B cell (primary cell): ENCODE data around the gene OSTF1. TPM values are rescaled to one million over a fixed set of nuclear protein-coding genes. Genes with fewer than 3 reads are reported as not detected.

Experiments
- ATAC-seq: fragments of 200-7000 bp; cut with Tn5 transposase; one replicate; pipeline ENCODE4 v1.10.0; 2021; ENCODE audit warnings: low read depth, mild to moderate bottlenecking, moderate number of reproducible peaks, moderate library complexity
- CTCF ChIA-PET: fragments of 350-600 bp; sonication (Branson Sonifier 250); formaldehyde crosslinking; loops from one replicate; lab custom pipeline; 2021; ENCODE audit warnings: antibody characterized with exemption, inconsistent platforms; lab: Charles Lee
- POLR2A ChIA-PET: fragments of 350-600 bp; sonication (Branson Sonifier 250); formaldehyde crosslinking; loops from one replicate; lab custom pipeline; 2021; ENCODE audit warnings: antibody characterized with exemption; lab: Charles Lee
- DNase-seq: peaks from one replicate; pipeline ENCODE4 v3.0.0; 2013
- H2AFZ ChIP-seq: 2 replicates; pipeline ENCODE4 v1.6.1; 2012; ENCODE audit warnings: mild to moderate bottlenecking, low read depth, low read length; ENCODE audit not compliant: insufficient read depth, poor library complexity, severe bottlenecking
- H3K27ac ChIP-seq, 2 donors: 1 replicate in 1 of 2; 2 replicates in 1 of 2; pipeline ENCODE4 v1.5.1; 2012 to 2013; ENCODE audit warnings: low read length in 2 of 2, mild to moderate bottlenecking in 2 of 2, moderate library complexity in 1 of 2
- H3K27me3 ChIP-seq, 4 experiments: fragments of 200-600 bp in 1 of 4; sonication (generic) in 1 of 4; replicated peaks in 1 of 4; 1 replicate in 2 of 4; 2 replicates in 2 of 4; pipeline versions ENCODE4 v1.6.1 to v1.7.0; 2013 to 2016; ENCODE audit warnings: low read length in 3 of 4, mild to moderate bottlenecking in 2 of 4, mixed read lengths in 1 of 4, moderate library complexity in 1 of 4; ENCODE audit not compliant: insufficient read depth in 4 of 4, control insufficient read depth in 3 of 4; ENCODE audit errors: control extremely low read depth in 1 of 4
- H3K36me3 ChIP-seq, 2 experiments: replicated peaks in 1 of 2; 1 replicate in 1 of 2; 2 replicates in 1 of 2; pipeline versions ENCODE4 v1.6.1 to v1.7.1; 2013; ENCODE audit warnings: low read length in 1 of 2; ENCODE audit not compliant: insufficient read depth in 2 of 2, control insufficient read depth in 1 of 2; ENCODE audit errors: control extremely low read depth in 1 of 2, extremely low read depth in 1 of 2
- H3K4me1 ChIP-seq, 2 donors: fragments of 200-600 bp in 1 of 2; sonication (generic) in 1 of 2; 1 replicate in 1 of 2; 2 replicates in 1 of 2; pipeline versions ENCODE4 v1.5.1 to v1.6.1; 2013 to 2017; ENCODE audit warnings: low read length in 2 of 2; ENCODE audit not compliant: control insufficient read depth in 2 of 2, insufficient read depth in 2 of 2
- H3K4me2 ChIP-seq: replicated peaks from 2 replicates; pipeline ENCODE3; 2012; ENCODE audit warnings: mild to moderate bottlenecking, low read depth, low read length; ENCODE audit not compliant: poor library complexity, severe bottlenecking
- H3K4me3 ChIP-seq, 5 experiments: fragments of 200-600 bp in 1 of 5; sonication (generic) in 1 of 5; 1 replicate in 3 of 5; 2 replicates in 2 of 5; pipeline versions ENCODE4 v1.5.1 to v1.7.0; 2011 to 2016; ENCODE audit warnings: low read length in 4 of 5, mild to moderate bottlenecking in 4 of 5, low read depth in 2 of 5, control low read depth in 1 of 5, moderate library complexity in 1 of 5; ENCODE audit not compliant: insufficient read depth in 1 of 5; ENCODE audit errors: control extremely low read depth in 1 of 5, extremely low read depth in 1 of 5
- H3K79me2 ChIP-seq: fragments of 200-600 bp; sonication (generic); one replicate; pipeline ENCODE4 v1.6.0; 2016; ENCODE audit warnings: low read length; ENCODE audit not compliant: control insufficient read depth, insufficient read depth
- H3K9ac ChIP-seq: fragments of 200-600 bp; sonication (generic); 2 replicates; pipeline ENCODE4 v1.6.1; 2017; ENCODE audit warnings: mild to moderate bottlenecking, low read length, moderate library complexity
- H3K9me3 ChIP-seq, 3 donors: one replicate each; pipeline versions ENCODE4 v1.6.1 to v1.7.1; 2013; ENCODE audit warnings: low read length in 2 of 3; ENCODE audit not compliant: control insufficient read depth in 2 of 3, insufficient read depth in 1 of 3; ENCODE audit errors: control extremely low read depth in 1 of 3
- H4K20me1 ChIP-seq: 2 replicates; pipeline ENCODE4 v1.6.0; 2012; ENCODE audit warnings: mild to moderate bottlenecking, low read length; ENCODE audit not compliant: insufficient read depth, control insufficient read depth, poor library complexity, severe bottlenecking
- H3K27ac Mint-ChIP-seq: one replicate; pipeline ENCODE4 v1.8.0; 2021; ENCODE audit warnings: mixed read lengths
- H3K27me3 Mint-ChIP-seq: one replicate; pipeline ENCODE4 v1.8.0; 2021; ENCODE audit warnings: mixed read lengths
- H3K4me1 Mint-ChIP-seq: one replicate; pipeline ENCODE4 v1.8.0; 2021; ENCODE audit warnings: mixed read lengths
- H3K4me3 Mint-ChIP-seq: one replicate; pipeline ENCODE4 v1.8.0; 2021; ENCODE audit warnings: mixed read lengths
- H3K9me3 Mint-ChIP-seq: one replicate; pipeline ENCODE4 v1.8.0; 2022; ENCODE audit warnings: mixed read lengths; ENCODE audit not compliant: insufficient read depth
- CTCF ChIP-seq: fragments of 200-600 bp; IDR thresholded peaks from one replicate; pipeline ENCODE4 v1.8.0; 2022; ENCODE audit warnings: antibody characterized with exemption, mild to moderate bottlenecking
- EZH2 ChIP-seq: IDR thresholded peaks from 2 replicates; pipeline ENCODE4 v1.6.1; 2012; ENCODE audit warnings: borderline replicate concordance, low read depth, mild to moderate bottlenecking, moderate library complexity, low read length; ENCODE audit not compliant: insufficient read depth, poor library complexity, severe bottlenecking
- WGBS: methylation state at CpG from one replicate; pipeline ENCODE4 v1.1.5; 2013; ENCODE audit warnings: missing lambda C conversion rate; ENCODE audit not compliant: insufficient coverage; 5-methylcytosine and 5-hydroxymethylcytosine counted together
- intact Hi-C: fragments of 100-400 bp; cut with micrococcal nuclease; formaldehyde crosslinking; loops from one replicate; pipeline ENCODE4 v1.10.0; 2022
- polyA plus RNA-seq: library from polyadenylated mRNA; depleted of rRNA; stranded (reverse); fragments of >200 nt; gene quantifications from 2 replicates; pipeline ENCODE4 v1.2.3, GENCODE V29; 2012
- total RNA-seq, 2 donors: library from RNA; stranded (reverse); fragments of 120-200 nt in 1 of 2; gene quantifications; 1 replicate in 1 of 2; 2 replicates in 1 of 2; pipeline versions ENCODE4 v1.2.3 to v1.2.4, GENCODE V29; 2013 to 2022

The OSTF1 gene
- total and polyA plus RNA-seq, 2 donors (not counting 1 experiment from before 2014, with no cell fraction given) = 33.8 to 62.0 TPM

GRCh38 chr9:75105841-75106240, 17.5 kb downstream of the OSTF1 start:
- intact Hi-C loops = no loop called here
- no peak overlapping the region for H3K9ac ChIP-seq

GRCh38 chr9:75106857-75107256, 18.5 kb downstream of the OSTF1 start:
- H3K79me2 ChIP-seq = peaks cover 97% of the 10 kb centered on the region
- DNase-seq (no peak), ATAC-seq (no peak)
- H3K4me3 ChIP-seq = no peak overlapping the region
- no peak overlapping the region for H3K9ac ChIP-seq
- intact Hi-C loops = loop anchor here (1.0 kb wide), 1 partner anchor 11 kb away; no protein-coding TSS in a partner anchor
- peaks cover 5 to 16% of the 10 kb centered on the region in 2 donors for H3K4me1 ChIP-seq
- H3K27ac ChIP-seq = no peak overlapping the region
- Mint-ChIP-seq H3K27me3 (no peaks in the 10 kb centered on the region), H3K4me1 (peaks cover 50% of the 10 kb centered on the region), H3K9me3 (no peaks in the 10 kb centered on the region), H3K27ac (no peak overlapping the region), H3K4me3 (no peak overlapping the region)
- CTCF ChIA-PET = no interaction called here
- no peak overlapping the region for H3K4me2 ChIP-seq
- TF ChIP-seq CTCF (no peak), EZH2 (no peak)
- H3K9me3 ChIP-seq = no peaks in the 10 kb centered on the region
- H3K36me3 ChIP-seq = peaks cover 1 to 17% of the 10 kb centered on the region in 2 experiments
- 100% methylated on average over 3 of the region's 6 CpGs for WGBS
- H4K20me1 ChIP-seq = peaks cover 92% of the 10 kb centered on the region
- POLR2A ChIA-PET = no interaction called here
- no peaks in the 10 kb centered on the region for H3K27me3 ChIP-seq
- H2AFZ ChIP-seq = no peak overlapping the region

More at GRCh38 chr9:75105841-75106240, 17.5 kb downstream of the OSTF1 start:
- H3K9me3 ChIP-seq = no peaks in the 10 kb centered on the region
- H3K36me3 ChIP-seq = peaks cover 1 to 21% of the 10 kb centered on the region in 2 experiments
- no peaks in the 10 kb centered on the region for H3K9me3 Mint-ChIP-seq
- ATAC-seq = no peak
- POLR2A ChIA-PET = no interaction called here
- H3K4me2 ChIP-seq = no peak overlapping the region
- peaks cover 97% of the 10 kb centered on the region for H3K79me2 ChIP-seq
- no peak overlapping the region for H3K4me3 ChIP-seq
- peaks cover 92% of the 10 kb centered on the region for H4K20me1 ChIP-seq
- WGBS = no CpG with 5 or more reads among the region's 2 CpGs
- no peak overlapping the region for H3K27ac Mint-ChIP-seq
- peaks cover 1 to 9% of the 10 kb centered on the region in 2 donors for H3K4me1 ChIP-seq
- H3K27me3 ChIP-seq = no peaks in the 10 kb centered on the region
- H3K27ac ChIP-seq = no peak overlapping the region
- no peak overlapping the region for H2AFZ ChIP-seq
- no peak overlapping the region for H3K4me3 Mint-ChIP-seq
- TF ChIP-seq EZH2 (no peak), CTCF (no peak)
- no peak for DNase-seq
- H3K4me1 Mint-ChIP-seq = peaks cover 52% of the 10 kb centered on the region
- H3K27me3 Mint-ChIP-seq = no peaks in the 10 kb centered on the region
- CTCF ChIA-PET = no interaction called here
